ENCODE measurements around the gene ZNF750.

- TF ChIP-seq POLR2A (IDR thresholded peaks at IDR 0.05), result no peak
- no peak for TF ChIP-seq EP300 (IDR thresholded peaks at IDR 0.05)
- TF ChIP-seq CTCF (IDR thresholded peaks at IDR 0.05), result no peak
Observed at GRCh38 chr17:82870091-82870491, 30.3 kb upstream of the ZNF750 start.

All from tibial nerve (tissue), 4 donors.